ENCODE measurements around the gene TMA7B.

DNA sequence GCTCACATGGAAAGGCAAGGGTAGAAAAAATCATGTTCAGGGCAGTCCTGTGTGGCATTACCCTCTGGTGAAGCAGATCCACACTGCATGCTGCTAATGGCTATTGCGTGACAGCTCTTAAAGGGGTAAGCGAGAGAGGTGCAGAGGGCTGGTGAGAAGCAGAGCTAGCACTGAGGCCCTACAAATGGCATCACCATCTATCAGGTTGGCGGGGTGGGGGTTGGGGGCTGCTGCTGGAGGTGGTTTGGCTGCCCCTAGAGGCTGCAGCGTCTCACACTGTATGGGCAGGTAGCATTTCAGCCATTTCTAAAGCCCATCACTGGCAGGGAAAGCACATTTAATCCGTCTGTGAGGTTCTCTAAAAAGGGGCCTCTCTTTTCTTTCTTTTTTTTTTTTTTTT is 16.9 kb upstream of the TMA7B start:
- TF ChIP-seq GATA2 (IDR thresholded peaks at IDR 0.05; ENCODE audit: low read depth, low read length) (no peak), GATA3 (IDR thresholded peaks at IDR 0.05; ENCODE audit: low read depth, low read length) (no peak)

Data from SH-SY5Y (cell line).